ENCODE measurements around the gene IL4. TPM values are rescaled to one million over a fixed set of nuclear protein-coding genes. Genes with fewer than 3 reads are reported as not detected.
"Not testable (repeated sequence)": the region's sequence is repeated elsewhere in the genome, so short reads cannot be mapped to it uniquely, and the experiment has no call there.

The IL4 gene
- polyA plus RNA-seq, 3 donors, result not detected

- DNase-seq (ENCODE audit: low read depth in 3 of 3, low spot score in 2 of 3), result no peak
These were observed 15.7 kb downstream of the IL4 start for GRCh38 chr5:132689513-132689912.

- DNase-seq (ENCODE audit: low read depth in 3 of 3, low spot score in 2 of 3), result no peak
These were observed 16.4 kb downstream of the IL4 start for GRCh38 chr5:132690156-132690555.

GRCh38 chr5:132691755-132692631, 18.2 kb downstream of the IL4 start:
- not testable (repeated sequence) for DNase-seq (ENCODE audit: low read depth in 3 of 3, low spot score in 2 of 3)

GRCh38 chr5:132692632-132692967, 18.8 kb downstream of the IL4 start:
- DNase-seq (ENCODE audit: low read depth in 3 of 3, low spot score in 2 of 3), result no peak

GRCh38 chr5:132695956-132696355, 22.2 kb downstream of the IL4 start:
- no peak for DNase-seq (ENCODE audit: low read depth in 3 of 3, low spot score in 2 of 3)

GRCh38 chr5:132704875-132705274, 31.1 kb downstream of the IL4 start:
- DNase-seq (ENCODE audit: low read depth in 3 of 3, low spot score in 2 of 3), result no peak

- no peak for DNase-seq (ENCODE audit: low read depth in 3 of 3, low spot score in 2 of 3)
These were observed 34.9 kb downstream of the IL4 start for GRCh38 chr5:132708645-132709044.

GRCh38 chr5:132714456-132715307, 40.9 kb downstream of the IL4 start:
- DNase-seq (ENCODE audit: low read depth in 3 of 3, low spot score in 2 of 3), result no peak

- no peak for DNase-seq (ENCODE audit: low read depth in 3 of 3, low spot score in 2 of 3)
These were observed 44.9 kb downstream of the IL4 start for GRCh38 chr5:132718544-132719312.

- no peak for DNase-seq (ENCODE audit: low read depth in 3 of 3, low spot score in 2 of 3)
These were observed 52.0 kb downstream of the IL4 start for GRCh38 chr5:132725745-132726144.

- DNase-seq (ENCODE audit: low read depth in 3 of 3, low spot score in 2 of 3), result no peak
These were observed 56.1 kb downstream of the IL4 start for GRCh38 chr5:132729896-132730295.

Other genes with a start within 250 kb of the IL4 start
- gene IRF1, start 183.2 kb upstream of the IL4 start, polyA plus RNA-seq (ENCODE audit: insufficient read length in 3 of 3), result 10 to 100 TPM; 15.1 to 21.4 (median 18.2) TPM
- not detected for gene IL5, start 130.5 kb upstream of the IL4 start, polyA plus RNA-seq (ENCODE audit: insufficient read length in 3 of 3)
- 10 to 100 TPM; 50.5 to 52.6 (median 52.4) TPM for gene RAD50, start 117.0 kb upstream of the IL4 start, polyA plus RNA-seq (ENCODE audit: insufficient read length in 3 of 3)
- not detected for gene IL13, start 15.8 kb upstream of the IL4 start, polyA plus RNA-seq (ENCODE audit: insufficient read length in 3 of 3)
- gene KIF3A, start 63.6 kb downstream of the IL4 start, polyA plus RNA-seq (ENCODE audit: insufficient read length in 3 of 3), result 10 to 100 TPM; 22.2 to 25.4 (median 23.5) TPM
- 1 to 10 TPM; 2.6 to 4.2 (median 3.0) TPM for gene CCNI2, start 73.4 kb downstream of the IL4 start, polyA plus RNA-seq (ENCODE audit: insufficient read length in 3 of 3)
- gene SEPTIN8, start 103.2 kb downstream of the IL4 start, polyA plus RNA-seq (ENCODE audit: insufficient read length in 3 of 3), result 10 to 100 TPM; 71.8 to 78.7 (median 78.5) TPM
- 1 to 10 TPM; 4.2 to 4.5 (median 4.3) TPM for gene SOWAHA, start 139.3 kb downstream of the IL4 start, polyA plus RNA-seq (ENCODE audit: insufficient read length in 3 of 3)
- 10 to 100 TPM; 10.8 to 19.7 (median 11.6) TPM for gene SHROOM1, start 156.7 kb downstream of the IL4 start, polyA plus RNA-seq (ENCODE audit: insufficient read length in 3 of 3)
- gene GDF9, start 192.5 kb downstream of the IL4 start, polyA plus RNA-seq (ENCODE audit: insufficient read length in 3 of 3), result 1 to 10 TPM; 1.5 to 2.0 (median 1.7) TPM
- 100 to 1,000 TPM; 171 to 198 (median 186) TPM for gene UQCRQ, start 192.7 kb downstream of the IL4 start, polyA plus RNA-seq (ENCODE audit: insufficient read length in 3 of 3)
- 1 to 10 TPM; 3.5 to 7.6 (median 3.7) TPM for gene LEAP2, start 199.7 kb downstream of the IL4 start, polyA plus RNA-seq (ENCODE audit: insufficient read length in 3 of 3)